Measurements from ENCODE around the gene APMAP.

The APMAP gene

GRCh38 chr20:24970030-24970553 lies 22.5 kb downstream of the APMAP start:
- no peaks in the 10 kb centered on the region for H3K27me3 ChIP-seq (replicated peaks; ENCODE audit: control insufficient read depth, insufficient read depth, low read length)
- H3K36me3 ChIP-seq (ENCODE audit: control insufficient read depth, insufficient read depth, low read length): peaks cover 21% of the 10 kb centered on the region
- no peak overlapping the region for H3K4me3 ChIP-seq (replicated peaks; ENCODE audit: low read depth, low read length)
- TF ChIP-seq CTCF (IDR thresholded peaks at IDR 0.05; ENCODE audit: insufficient read depth, low read length, poor library complexity, severe bottlenecking): no peak
- DNase-seq (ENCODE audit: extremely low read depth, insufficient read length): no peak

GRCh38 chr20:24969186-24970029 lies 23.1 kb downstream of the APMAP start:
- DNase-seq (ENCODE audit: extremely low read depth, insufficient read length): no peak
- TF ChIP-seq CTCF (IDR thresholded peaks at IDR 0.05; ENCODE audit: insufficient read depth, low read length, poor library complexity, severe bottlenecking): no peak
- Histone ChIP-seq H3K4me3 (replicated peaks; ENCODE audit: low read depth, low read length) (no peak overlapping the region), H3K27me3 (replicated peaks; ENCODE audit: control insufficient read depth, insufficient read depth, low read length) (no peaks in the 10 kb centered on the region), H3K36me3 (ENCODE audit: control insufficient read depth, insufficient read depth, low read length) (peaks cover 23% of the 10 kb centered on the region)

GRCh38 chr20:24968278-24968800 lies 24.2 kb downstream of the APMAP start:
- H3K36me3 ChIP-seq (ENCODE audit: control insufficient read depth, insufficient read depth, low read length): peaks cover 31% of the 10 kb centered on the region
- no peak for DNase-seq (ENCODE audit: extremely low read depth, insufficient read length)
- no peak overlapping the region for H3K4me3 ChIP-seq (replicated peaks; ENCODE audit: low read depth, low read length)
- no peaks in the 10 kb centered on the region for H3K27me3 ChIP-seq (replicated peaks; ENCODE audit: control insufficient read depth, insufficient read depth, low read length)
- TF ChIP-seq CTCF (IDR thresholded peaks at IDR 0.05; ENCODE audit: insufficient read depth, low read length, poor library complexity, severe bottlenecking): no peak

- H3K27me3 ChIP-seq (replicated peaks; ENCODE audit: control insufficient read depth, insufficient read depth, low read length): no peaks in the 10 kb centered on the region
- no peak for DNase-seq (ENCODE audit: extremely low read depth, insufficient read length)
- H3K4me3 ChIP-seq (replicated peaks; ENCODE audit: low read depth, low read length): no peak overlapping the region
- TF ChIP-seq CTCF (IDR thresholded peaks at IDR 0.05; ENCODE audit: insufficient read depth, low read length, poor library complexity, severe bottlenecking): no peak
- peaks cover 25% of the 10 kb centered on the region for H3K36me3 ChIP-seq (ENCODE audit: control insufficient read depth, insufficient read depth, low read length)
Observed at GRCh38 chr20:24966317-24967012, 26.1 kb downstream of the APMAP start.

GRCh38 chr20:24965065-24965919 lies 27.3 kb downstream of the APMAP start:
- peaks cover 25% of the 10 kb centered on the region for H3K36me3 ChIP-seq (ENCODE audit: control insufficient read depth, insufficient read depth, low read length)
- no peak for TF ChIP-seq CTCF (IDR thresholded peaks at IDR 0.05; ENCODE audit: insufficient read depth, low read length, poor library complexity, severe bottlenecking)
- no peak overlapping the region for H3K4me3 ChIP-seq (replicated peaks; ENCODE audit: low read depth, low read length)

More at GRCh38 chr20:24965065-24965919, 27.3 kb downstream of the APMAP start:
- DNase-seq (ENCODE audit: extremely low read depth, insufficient read length): no peak
- H3K27me3 ChIP-seq (replicated peaks; ENCODE audit: control insufficient read depth, insufficient read depth, low read length): no peaks in the 10 kb centered on the region
